HG02642 (cell line): ENCODE measurements around the gene RNF112.

Experiments
- ATAC-seq: cut with Tn5 transposase; IDR thresholded peaks from one replicate; pipeline ENCODE4 v1.9.1; 2021; ENCODE audit warnings: mild to moderate bottlenecking; ENCODE audit not compliant: unreplicated experiment, poor library complexity

The RNF112 gene

DNA sequence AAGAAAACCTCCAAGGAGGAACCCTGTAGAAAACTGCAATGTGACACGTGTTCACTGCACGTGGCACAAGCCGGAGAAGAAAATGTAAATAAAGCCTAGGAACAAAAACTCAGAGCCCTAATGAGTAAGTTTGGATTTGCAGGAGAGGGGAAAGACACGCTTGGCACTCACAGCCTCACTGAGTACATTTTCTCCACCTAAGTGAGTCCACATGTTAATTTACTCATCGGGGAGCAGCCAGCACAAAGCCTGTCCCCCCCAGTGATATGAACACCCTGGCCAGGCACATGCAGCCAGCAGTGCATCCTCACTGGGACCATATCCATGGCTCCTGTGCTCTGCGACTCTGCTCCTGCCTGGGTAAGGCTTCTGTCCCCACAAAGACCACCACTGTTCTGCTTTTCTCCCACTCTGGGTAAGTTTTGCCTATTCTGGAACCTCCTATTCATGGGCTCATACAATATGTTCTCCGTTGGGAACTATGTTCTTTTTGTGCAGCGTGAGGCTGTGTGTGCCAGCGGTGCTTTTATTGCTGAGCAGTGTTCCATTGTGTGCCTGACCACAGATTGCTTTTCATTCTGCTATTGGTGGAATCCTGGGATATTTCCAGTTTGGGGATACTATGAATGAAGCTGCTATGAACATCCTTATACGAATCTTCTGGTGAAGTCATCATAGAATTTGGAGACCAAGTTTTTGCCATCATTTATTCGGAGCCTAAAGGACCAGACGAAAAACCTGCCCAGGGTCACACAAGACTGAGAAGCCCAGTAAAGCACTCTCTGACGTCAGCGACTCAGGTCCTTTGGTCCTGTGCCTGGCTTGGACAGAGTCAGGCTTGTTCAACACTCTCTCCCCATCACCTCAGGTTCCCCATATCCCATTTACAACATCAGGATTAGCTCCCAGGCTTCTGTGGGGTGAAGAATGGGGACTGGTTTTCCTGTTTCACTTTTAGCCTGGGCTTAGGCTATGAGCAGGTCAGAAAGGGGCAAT is 53.3 kb downstream of the RNF112 start:
- ATAC-seq: no peak
